Neural progenitor cell (in vitro differentiated cells): ENCODE measurements around the gene WNT9A.

ENCODE experiments used
- EZH2 ChIP-seq: fragments of 200-600 bp; sonication (generic); IDR thresholded peaks from 2 replicates; pipeline ENCODE4 v1.6.1; 2017; ENCODE audit warnings: antibody characterized with exemption, mild to moderate bottlenecking, moderate library complexity
- EZH2phosphoT487 ChIP-seq: fragments of 200-600 bp; sonication (generic); IDR thresholded peaks from 2 replicates; pipeline ENCODE4 v1.6.1; 2017; ENCODE audit warnings: antibody characterized with exemption
- TF ChIP-seq, protein P1 (sequence below): fragments of 200-600 bp; sonication (generic); IDR thresholded peaks from 2 replicates; pipeline ENCODE4 v1.5.1; 2017; ENCODE audit warnings: antibody characterized with exemption, mild to moderate bottlenecking

DNA sequence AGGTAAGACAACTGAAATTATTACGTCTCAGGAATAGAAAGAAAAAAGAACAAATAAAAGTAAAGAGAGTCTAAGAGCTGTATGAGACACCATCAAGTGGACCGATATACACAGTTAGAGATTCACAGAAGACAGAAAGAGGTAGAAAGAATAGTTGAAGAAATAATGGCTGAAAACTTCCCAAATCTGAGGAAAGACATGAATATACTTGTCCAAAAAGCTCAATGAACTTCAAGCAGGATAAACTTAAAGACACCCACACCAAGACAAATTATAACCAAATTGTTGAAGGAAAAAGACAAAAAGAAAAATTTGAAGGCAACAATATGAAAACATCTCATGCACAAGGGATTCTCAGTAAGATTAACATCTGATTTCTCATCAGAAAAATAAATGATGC lies 39.4 kb upstream of the WNT9A start:
- TF ChIP-seq, protein P1, sequence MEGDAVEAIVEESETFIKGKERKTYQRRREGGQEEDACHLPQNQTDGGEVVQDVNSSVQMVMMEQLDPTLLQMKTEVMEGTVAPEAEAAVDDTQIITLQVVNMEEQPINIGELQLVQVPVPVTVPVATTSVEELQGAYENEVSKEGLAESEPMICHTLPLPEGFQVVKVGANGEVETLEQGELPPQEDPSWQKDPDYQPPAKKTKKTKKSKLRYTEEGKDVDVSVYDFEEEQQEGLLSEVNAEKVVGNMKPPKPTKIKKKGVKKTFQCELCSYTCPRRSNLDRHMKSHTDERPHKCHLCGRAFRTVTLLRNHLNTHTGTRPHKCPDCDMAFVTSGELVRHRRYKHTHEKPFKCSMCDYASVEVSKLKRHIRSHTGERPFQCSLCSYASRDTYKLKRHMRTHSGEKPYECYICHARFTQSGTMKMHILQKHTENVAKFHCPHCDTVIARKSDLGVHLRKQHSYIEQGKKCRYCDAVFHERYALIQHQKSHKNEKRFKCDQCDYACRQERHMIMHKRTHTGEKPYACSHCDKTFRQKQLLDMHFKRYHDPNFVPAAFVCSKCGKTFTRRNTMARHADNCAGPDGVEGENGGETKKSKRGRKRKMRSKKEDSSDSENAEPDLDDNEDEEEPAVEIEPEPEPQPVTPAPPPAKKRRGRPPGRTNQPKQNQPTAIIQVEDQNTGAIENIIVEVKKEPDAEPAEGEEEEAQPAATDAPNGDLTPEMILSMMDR: no peak
- no peak for TF ChIP-seq EZH2
- no peak for TF ChIP-seq EZH2phosphoT487
